Hepatocyte (in vitro differentiated cells): ENCODE results near the gene SLC2A13.

ENCODE experiments used
- EZH2 ChIP-seq: fragments of 200-600 bp; sonication (generic); IDR thresholded peaks from 2 replicates; pipeline ENCODE4 v1.6.1; 2016; ENCODE audit warnings: antibody characterized with exemption, mild to moderate bottlenecking, borderline replicate concordance
- TF ChIP-seq, protein P1 (sequence below): fragments of 200-600 bp; sonication (generic); IDR thresholded peaks from 2 replicates; pipeline ENCODE4 v1.5.1; 2016; ENCODE audit warnings: antibody characterized with exemption, mild to moderate bottlenecking; ENCODE audit not compliant: poor library complexity

DNA sequence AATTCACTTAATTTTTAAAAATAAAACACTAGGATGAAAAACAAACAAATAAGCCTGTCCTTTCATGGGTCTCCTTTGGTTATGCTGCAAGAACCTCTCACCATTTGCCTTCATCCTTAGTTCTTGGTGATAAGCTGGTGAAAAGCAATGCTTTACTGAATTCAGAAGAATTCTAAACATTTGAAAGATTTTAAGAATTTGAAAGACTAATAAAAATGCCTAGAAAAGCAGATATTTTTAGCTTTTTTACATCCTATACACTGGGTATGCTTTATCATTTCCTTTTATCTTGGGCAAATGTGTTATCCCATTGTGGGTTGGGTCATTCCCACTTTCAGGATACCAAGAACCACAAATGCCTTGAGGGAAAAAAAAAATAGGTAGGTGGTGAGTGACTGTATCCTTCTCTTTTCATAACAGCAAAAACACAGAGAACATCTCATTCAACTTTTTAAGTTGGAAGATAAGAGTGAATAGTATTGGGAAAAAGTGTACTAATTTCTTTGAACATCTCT, 289.2 kb downstream of the SLC2A13 start:
- TF ChIP-seq, protein P1, sequence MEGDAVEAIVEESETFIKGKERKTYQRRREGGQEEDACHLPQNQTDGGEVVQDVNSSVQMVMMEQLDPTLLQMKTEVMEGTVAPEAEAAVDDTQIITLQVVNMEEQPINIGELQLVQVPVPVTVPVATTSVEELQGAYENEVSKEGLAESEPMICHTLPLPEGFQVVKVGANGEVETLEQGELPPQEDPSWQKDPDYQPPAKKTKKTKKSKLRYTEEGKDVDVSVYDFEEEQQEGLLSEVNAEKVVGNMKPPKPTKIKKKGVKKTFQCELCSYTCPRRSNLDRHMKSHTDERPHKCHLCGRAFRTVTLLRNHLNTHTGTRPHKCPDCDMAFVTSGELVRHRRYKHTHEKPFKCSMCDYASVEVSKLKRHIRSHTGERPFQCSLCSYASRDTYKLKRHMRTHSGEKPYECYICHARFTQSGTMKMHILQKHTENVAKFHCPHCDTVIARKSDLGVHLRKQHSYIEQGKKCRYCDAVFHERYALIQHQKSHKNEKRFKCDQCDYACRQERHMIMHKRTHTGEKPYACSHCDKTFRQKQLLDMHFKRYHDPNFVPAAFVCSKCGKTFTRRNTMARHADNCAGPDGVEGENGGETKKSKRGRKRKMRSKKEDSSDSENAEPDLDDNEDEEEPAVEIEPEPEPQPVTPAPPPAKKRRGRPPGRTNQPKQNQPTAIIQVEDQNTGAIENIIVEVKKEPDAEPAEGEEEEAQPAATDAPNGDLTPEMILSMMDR: no peak
- no peak for TF ChIP-seq EZH2
